GM21737 (cell line): ENCODE data around the gene TBC1D1.
A peak's percentile ranks its signal among the peaks of the same experiment; 100 is the strongest.

Experiments
- ATAC-seq: cut with Tn5 transposase; IDR thresholded peaks from one replicate; pipeline ENCODE4 v1.9.1; 2021; ENCODE audit warnings: mild to moderate bottlenecking, moderate library complexity; ENCODE audit not compliant: unreplicated experiment

TBC1D1 gene

DNA sequence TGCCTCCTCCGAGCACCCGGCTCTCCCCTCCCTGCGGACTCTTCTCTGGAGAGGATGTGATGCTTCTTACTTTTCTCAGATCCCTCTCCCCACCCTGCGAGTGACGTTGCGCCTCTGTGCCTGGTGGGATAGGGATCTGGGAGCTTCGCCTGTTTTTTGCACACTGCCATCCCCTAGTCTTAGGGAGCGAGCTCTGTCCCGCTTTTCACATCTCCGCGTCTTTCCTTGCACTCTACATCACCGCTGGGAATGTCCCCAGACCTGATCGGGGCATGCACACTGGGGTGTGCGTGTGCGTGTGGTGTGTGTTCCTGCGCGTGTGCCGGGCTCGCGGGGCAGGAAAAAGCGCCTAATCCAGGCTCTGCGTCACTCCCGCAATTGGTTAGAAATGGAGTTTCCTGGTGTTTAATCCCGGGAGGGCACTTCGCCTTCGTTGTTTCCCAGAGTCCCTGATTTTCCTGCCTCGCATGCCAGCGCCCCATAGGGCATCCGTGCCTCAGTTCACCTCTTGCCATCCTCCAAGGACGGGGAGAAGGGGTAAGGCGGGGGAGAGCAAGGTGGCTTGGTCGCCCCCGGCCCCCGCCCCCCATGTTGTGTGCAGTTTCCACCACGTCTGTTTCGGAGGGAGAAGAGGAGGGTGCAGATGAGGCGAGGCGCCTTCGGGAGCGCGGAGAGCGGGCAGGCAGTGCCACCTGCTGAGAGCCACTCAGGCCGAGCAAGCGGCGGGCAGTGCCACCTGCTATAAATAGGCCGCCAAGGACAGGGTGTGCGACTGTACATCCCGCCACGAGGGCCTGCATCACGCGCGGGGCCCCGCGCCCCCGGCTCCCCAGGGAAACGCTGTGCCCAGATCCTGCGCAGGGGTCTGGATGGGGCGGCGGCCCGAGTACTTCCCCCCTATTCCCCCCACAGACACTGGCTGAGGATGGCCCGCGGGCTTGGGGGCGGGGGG, 759 bp upstream of the TBC1D1 start:
- ATAC-seq: peak; percentile 17

DNA sequence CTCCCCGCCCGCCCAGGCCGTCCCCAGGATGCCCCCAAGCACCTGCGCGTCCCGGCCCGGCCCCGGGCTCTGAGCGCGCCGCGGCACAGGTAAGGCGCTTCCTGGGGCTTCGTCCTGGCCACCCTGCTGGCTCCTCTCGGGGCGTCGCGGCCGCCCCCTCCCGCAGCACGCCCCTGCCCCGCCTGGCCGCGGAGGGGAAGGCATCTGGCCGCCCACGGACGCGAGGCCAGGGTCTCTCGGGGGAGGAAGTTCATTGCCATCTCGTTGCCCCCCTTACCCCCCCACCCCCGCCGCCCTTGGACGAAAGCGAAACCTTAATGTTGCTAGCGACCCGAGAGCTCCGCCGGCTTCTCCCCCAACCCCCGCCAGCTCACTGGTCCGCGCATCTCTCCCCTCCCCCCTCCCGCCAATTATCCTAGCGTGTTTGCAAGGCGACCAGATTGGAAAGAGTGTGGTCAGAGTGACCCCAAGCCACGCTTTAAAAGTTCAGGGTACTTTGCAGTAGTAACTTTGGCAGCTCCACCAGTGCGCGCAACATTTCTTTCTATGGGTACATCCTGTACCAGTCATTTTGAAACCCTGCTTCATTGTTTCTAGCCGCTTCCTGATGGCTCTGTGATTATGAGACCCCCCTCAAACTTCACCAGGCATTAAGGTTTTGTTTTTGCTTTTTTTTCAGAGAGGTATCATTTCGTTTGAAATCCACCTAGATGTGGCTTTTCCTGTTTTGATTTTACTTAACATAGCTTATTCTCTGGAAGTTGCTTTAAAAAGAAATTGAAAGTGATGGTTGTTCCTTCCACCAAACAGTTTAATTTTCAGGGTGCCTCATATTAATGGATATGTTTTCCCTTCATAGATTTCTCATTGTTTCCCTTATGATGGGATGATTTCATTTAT, 626 bp downstream of the TBC1D1 start:
- ATAC-seq: peak; percentile 55

DNA sequence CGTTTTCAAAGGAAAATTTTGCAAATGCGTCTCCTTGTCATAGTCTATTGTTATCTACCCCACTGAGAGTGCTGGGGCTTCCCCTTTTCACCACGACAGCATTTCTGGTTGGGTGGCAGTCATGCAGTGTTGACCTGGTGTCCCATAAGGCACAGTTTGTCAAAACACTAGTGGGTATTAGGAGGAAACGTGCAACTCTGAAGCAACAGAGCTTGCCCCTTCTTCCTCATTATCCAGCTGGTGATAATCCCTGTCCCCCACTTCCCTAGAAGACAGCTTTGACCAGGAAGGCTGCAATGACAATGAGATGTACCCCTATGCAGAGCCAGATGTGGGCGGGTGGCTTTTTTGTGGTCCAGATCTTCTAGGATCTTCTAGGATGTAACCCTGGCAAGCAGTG, 1.8 kb downstream of the TBC1D1 start:
- ATAC-seq: peak; percentile 42

DNA sequence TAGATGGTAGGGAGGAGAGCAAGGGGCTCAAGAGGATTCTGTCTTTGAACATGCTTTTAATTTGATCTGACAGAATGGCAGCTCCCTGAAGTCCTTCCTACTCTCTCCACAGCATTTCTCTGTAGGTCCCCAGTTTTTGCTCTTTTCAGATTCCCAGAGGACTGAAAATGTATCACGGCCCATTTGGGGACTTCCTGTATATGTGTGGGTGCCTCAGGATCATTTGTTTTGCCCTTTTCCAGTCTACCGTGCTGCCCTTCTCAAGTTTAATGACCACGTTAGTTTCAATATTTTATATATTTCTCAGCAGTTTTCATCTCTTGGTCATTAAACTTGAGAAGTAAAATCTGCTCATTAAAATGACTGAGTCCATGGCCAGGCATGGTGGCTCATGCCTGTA, 2.3 kb downstream of the TBC1D1 start:
- no peak for ATAC-seq

DNA sequence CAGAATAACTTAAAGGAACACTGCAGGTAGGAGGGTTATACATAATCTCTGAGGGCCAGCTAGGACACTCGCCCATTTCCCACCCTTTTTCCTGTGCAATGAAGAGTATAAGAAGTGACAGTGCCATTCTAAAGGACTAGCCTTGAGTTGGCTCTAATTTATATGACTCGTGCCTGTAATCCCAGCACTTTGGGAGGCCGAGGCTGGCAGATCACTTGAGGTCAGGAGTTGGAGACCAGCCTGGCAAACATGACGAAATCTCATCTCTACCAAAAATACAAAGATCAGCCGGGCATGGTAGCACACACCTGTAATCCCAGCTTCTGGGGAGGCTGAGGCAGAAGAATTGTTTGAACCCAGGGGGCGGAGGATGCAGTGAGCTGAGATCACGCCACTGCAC, 4.4 kb downstream of the TBC1D1 start:
- ATAC-seq: no peak

DNA sequence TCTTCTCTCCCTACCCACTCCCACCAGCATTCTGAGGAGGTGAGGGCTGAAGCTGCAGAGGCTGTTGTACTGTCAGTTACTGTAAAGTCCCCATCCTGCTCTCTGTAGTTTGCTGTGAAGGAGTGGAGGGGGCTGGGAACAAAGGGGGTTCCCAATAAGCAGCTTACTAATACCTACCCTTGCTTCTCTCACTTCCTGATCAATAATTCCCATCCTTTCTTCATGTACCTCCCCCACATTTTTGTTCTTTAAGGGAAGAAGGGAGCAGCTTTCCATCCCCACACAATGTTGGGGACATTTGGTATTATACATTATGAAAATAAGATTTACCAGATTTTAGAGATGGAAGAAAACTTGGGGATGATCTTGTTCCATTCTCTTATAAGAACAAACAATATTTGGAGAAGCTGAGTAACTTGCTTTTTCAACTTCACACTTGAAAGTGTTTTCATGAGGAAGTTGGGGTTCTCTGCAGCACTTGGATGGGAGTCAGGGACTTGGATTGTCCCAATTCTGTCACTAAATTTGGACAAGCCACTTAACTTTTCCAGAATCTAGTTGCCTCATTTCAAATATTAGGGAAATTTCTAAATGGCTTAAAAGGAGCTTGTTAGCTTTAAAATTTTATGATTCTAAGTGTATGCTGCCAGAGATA, 5.4 kb downstream of the TBC1D1 start:
- no peak for ATAC-seq

DNA sequence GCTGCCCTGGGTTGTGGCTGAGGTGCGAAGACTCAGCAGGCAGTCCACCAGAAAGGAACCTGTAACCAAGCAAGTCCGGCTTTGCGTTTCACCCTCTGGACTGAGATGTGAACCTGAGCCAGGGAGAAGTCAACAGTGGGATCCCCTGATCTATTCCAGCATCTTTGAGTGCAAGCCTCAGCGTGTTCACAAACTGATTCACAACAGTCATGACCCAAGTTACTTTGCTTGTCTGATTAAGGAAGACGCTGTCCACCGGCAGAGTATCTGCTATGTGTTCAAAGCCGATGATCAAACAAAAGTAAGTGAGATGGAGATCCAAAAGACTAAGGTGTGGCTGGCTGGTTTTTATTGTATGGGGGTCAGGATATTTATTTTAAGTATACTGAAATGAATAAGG, 11.3 kb downstream of the TBC1D1 start:
- ATAC-seq: no peak

DNA sequence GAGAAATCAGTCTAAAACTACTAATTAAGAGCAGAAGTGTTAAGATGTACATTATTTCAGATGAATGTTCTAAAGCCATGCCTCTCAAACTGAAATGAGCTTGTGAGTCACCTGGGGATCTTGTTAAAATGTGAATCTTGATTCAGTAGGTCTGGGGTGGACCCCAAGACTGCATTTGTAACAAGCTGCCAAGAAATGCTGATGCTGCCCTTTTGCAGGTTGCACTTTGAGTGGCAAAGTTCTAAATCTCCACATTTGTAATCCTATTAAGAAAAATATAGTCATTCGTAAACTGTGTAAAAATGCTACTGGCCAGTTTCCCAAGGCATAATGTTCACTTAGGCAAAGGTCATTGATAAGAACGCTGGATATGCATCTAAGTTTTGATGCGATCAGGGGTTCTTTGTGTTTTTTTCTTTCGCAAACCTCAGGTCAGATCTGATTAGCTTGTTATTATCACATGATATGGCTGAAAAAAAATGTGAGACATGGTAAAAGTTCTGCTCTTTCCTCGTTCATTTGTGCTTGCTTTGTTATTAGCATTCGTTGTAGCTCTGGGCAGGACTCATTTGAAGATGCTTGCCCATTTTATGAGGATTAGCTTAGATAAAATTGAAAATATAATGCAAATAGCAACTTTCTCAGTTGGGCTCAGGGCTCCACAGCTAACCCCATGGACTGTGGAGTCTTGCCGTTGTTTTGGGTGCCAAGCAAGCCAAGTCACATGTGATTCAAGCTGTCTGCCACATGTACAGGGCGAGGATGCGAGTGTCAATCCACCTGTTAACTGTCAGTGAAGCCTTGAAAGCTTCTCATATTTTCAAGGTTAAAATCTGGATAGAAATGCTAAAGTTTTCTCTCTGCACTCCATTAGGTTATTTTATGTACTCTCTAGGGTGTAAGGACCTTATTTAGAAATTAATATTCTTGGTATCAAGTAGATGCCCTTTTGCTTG, 12.1 kb downstream of the TBC1D1 start:
- no peak for ATAC-seq

DNA sequence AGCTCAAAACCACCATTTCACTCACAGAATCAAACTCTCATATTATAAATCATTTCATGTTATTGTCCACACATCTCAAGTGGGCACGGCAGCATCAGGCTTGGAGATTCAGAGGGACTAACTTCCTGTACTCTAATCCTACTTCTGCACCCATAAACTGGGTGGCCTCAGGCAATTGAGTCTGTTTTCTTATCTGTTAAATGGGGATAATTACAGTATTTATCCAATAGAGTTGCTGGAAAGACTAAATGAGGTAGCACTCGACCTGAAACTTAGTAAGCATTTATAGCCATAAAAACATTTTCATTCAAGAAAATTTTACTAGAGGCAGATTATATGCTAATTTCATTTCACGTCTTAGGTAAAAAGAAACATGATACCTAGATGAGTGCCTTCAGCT, 13.0 kb downstream of the TBC1D1 start:
- ATAC-seq: no peak

DNA sequence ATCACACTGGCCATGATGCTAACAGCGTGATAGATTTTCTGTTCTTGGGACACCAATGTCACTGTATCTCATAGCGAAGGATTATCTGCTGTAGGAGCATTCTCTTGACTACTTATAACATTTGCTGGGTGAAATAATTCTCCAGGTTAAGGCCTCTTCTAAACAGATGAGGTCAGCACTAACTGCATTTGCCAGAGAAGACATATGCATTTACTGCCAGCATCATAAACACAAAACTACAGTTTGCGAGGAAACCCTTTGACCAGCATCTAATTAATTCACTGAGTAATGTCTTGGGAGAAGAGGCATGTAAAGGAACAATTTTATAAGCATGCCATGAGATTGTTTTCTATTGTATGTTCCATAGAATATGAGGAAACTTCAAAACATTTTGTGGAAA, 13.9 kb downstream of the TBC1D1 start:
- no peak for ATAC-seq

DNA sequence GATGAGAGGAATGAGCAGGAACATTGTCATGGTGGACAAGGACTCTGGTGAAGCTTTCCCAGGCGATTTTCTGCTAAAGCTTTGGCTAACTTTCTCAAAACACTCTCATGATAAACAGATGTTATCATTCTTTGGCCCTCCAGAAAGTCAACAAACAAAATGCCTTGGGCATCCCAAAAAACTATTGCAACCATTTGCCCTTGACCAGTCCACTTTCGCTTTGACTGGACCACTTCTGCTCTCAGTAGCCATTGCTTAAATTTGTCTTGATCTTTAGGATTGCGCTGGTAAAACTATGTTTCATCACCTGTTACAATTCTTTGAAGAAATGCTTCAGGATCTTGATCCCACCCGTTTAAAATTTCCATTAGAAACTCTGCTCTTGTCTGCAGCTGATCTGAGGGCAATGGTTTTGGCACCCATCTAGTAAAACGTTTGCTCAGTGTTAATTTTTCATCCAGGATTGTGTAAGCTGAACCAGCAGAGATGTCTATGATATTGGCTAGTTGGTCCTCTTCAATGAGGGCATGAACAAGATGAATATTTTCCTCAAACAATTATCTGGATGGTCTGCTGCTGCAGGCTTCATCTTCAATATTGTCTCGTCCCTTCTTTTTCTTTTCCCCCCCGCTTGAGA, 14.8 kb downstream of the TBC1D1 start:
- ATAC-seq: no peak

DNA sequence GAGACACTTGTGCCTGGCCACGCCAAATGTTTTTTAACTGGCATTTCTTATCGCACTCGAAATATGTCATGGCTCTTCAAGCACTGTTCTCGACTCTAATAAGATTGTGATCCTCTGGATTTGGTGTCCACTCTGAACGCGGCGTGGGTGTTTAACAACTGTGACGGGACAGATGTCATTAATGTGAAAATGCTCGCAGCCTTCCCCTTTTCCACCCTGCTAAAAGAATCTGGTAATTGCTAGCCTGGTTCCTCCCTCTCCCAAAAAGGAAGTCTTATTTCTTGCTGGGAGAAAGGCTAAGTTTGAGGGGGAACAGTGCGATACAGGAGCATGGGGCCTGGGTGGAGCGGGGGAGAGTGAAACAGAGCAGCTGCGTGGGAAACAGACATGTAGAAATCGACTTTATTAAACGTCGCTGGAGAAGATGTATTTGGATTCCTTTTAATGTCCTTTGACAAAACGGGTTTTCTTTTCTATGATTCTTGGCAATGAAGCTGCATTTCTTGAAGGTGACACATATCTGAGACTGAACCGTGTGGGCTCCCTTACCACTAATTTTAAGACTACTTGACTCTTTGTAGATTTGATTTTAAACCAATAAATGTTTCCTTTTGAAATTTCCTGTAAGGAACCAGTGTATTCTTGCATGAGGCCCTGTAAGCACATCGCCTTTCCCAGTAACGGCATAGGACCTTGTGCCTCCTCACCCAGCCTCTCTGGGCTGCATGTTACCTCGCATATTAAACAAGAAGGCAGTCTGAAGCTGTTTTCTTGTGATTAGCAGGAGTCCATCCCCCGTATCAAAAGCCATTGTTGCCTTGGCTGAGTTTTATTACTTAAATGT, 17.8 kb downstream of the TBC1D1 start:
- no peak for ATAC-seq

DNA sequence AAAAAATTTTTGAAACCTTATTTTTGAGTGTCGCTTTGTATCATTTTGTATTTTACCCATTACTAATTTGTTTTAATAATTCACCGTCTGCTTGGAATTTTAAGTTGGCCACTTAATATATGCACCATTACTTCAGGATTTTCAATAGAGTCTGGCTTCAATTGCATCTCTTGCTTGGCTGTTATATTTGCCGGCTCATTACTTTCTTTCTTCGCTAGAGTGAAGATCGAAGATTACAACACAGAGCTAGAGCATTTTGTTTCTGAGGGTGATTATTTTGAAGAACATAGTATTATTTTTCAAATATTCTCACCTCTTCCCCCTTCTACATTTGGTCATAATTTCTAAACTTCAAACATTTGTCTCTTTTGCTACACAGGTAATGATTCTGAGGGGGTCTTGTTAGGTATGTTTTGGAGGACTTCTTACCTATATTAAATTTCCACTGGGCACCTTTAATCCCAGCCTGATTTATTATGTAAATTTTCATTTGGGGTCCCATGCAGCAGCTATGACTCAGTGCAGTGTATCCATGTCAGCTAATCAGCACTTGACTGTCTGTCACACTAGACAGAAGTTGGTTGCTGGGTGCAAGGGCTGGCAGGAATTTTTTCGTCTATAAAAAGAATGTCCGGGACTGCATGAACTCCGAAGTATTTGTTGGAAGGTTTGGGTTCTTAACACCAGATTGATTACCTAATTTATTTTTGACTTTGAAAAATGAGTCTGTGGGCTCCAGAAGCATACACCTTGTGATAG, 18.6 kb downstream of the TBC1D1 start:
- ATAC-seq: no peak

DNA sequence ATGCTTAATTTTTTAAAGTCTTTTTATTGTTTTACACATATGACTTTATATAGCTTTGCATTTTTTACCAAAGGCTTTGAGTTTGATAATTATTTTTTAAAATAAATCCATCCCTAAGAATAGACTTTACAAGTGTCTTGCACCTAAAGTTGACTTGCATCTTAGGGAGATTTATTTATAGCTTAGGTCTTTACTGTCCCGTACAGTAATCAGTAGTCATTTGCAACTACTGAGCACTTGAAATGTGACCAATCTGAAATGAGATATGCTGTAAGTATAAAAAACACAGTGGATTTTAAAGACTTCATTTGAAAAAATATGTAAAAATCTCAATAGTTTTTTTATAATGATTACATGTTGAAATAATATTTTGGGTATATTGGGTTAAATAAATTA, 19.2 kb downstream of the TBC1D1 start:
- no peak for ATAC-seq

DNA sequence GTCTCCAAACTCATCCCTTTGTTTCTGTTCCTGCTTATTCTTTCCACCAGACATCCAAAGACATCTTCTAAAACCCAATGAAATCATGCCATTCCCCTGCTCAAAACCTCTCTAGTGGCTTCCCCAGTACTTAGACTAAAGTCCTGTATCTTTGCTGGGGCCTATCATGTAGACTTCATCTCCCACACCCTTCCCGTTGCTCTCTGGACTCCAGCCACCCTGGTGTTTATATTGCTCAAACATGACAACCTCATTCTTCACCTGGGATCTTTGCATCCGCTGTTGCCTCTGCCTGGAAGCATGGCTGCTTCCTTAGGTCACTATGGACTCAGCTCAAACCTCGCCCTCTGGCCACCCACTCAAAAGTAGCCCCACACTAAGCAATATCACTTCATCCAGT, 23.7 kb downstream of the TBC1D1 start:
- no peak for ATAC-seq

DNA sequence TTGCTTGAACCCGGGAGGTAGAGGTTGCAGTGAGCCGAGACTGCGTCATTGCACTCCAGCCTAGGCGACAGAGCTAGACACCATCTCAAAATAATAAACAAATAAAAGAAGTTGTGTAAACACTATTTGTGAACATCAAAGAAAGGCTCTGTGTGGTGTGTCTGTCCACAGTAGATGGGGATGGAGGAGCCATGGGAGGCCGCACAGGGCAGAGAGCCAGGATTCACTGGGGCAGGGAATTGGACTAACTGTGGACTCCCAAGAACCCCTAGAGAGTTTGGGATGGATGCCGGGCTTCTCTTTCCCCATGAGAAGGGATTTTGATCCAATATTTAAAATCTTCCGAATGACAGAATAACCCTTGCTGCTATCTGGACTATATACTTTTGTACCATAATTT, 26.5 kb downstream of the TBC1D1 start:
- ATAC-seq: no peak

DNA sequence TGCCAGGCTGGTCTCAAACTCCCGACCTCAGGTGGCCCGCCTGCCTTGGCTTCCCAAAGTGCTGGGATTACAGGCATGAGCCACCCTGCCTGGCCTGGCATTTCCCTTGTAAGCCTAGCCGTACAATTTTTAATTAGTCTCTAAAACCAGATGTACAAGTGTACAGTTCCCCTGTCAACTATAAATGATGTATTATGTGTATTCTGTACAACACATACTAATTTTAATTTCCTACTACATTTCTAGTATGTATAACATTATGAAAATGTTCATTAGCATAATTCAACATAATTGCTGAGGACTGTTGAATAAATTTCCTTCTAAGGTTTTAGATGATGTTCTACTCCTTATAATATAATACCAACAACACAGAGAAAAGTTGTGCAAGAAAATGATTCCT, 27.8 kb downstream of the TBC1D1 start:
- no peak for ATAC-seq

DNA sequence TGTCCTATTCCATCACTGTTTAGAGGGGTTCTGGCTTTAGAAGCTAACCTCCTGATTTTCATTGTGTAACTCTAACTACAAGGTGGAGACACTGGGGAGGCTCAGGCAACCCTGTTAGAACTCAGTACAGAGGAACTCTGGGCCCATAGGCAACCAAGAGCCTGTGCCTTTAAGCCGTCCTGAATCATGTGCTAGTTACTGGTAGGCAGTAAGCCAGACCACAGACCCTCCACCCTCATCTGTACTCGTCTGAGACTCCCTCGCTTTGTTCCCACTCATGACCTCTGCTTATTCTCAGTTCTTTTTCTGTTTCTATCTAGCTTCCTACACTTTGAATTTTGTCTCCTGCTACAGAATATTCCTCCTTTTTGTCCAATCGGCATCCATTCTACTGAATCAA, 31.4 kb downstream of the TBC1D1 start:
- ATAC-seq: no peak
